IMR-90 (cell line): Measurements from ENCODE around the gene CNTN5.

Source experiments
- CEBPB ChIP-seq: IDR thresholded peaks from 2 replicates; pipeline ENCODE4 v1.6.1; 2012; ENCODE audit warnings: low read depth, low read length, improper control_type of control experiment
- CTCF ChIP-seq: conservative IDR thresholded peaks from 2 replicates; pipeline ENCODE4 v1.5.1; 2012; ENCODE audit warnings: mild to moderate bottlenecking, low read depth, low read length, improper control_type of control experiment
- FOS ChIP-seq: fragments of 150-350 bp; IDR thresholded peaks from 2 replicates; pipeline ENCODE4 v1.6.1; 2016; ENCODE audit warnings: low read depth, low read length
- MAZ ChIP-seq: IDR thresholded peaks from 2 replicates; pipeline ENCODE4 v1.6.1; 2012; ENCODE audit warnings: low read depth, mild to moderate bottlenecking, low read length, improper control_type of control experiment, moderate library complexity, borderline replicate concordance
- NFE2L2 ChIP-seq: fragments of 150-350 bp; IDR thresholded peaks from 2 replicates; pipeline ENCODE4 v1.6.1; 2016; ENCODE audit warnings: low read depth, mild to moderate bottlenecking, low read length
- POLR2A ChIP-seq: IDR thresholded peaks from 2 replicates; pipeline ENCODE4 v1.6.1; 2012; ENCODE audit warnings: mild to moderate bottlenecking, low read depth, low read length
- RAD21 ChIP-seq: IDR thresholded peaks from 2 replicates; pipeline ENCODE4 v1.6.1; 2012; ENCODE audit warnings: low read length, improper control_type of control experiment
- RFX5 ChIP-seq: IDR thresholded peaks from 2 replicates; pipeline ENCODE4 v1.8.0; 2012; ENCODE audit warnings: low read depth, mild to moderate bottlenecking, low read length, moderate library complexity
- TF ChIP-seq, protein P1 (sequence below): fragments of 150-350 bp; IDR thresholded peaks from 2 replicates; pipeline ENCODE4 v1.6.1; 2017; ENCODE audit warnings: mild to moderate bottlenecking, antibody characterized with exemption, low read length, low read depth

GRCh38 chr11:100224541-100225034 lies 1203.8 kb downstream of the CNTN5 start:
- TF ChIP-seq POLR2A (no peak), CTCF (no peak), NFE2L2 (no peak), RFX5 (no peak), CEBPB (no peak), FOS (no peak), RAD21 (no peak), MAZ (no peak)
- TF ChIP-seq, protein P1, sequence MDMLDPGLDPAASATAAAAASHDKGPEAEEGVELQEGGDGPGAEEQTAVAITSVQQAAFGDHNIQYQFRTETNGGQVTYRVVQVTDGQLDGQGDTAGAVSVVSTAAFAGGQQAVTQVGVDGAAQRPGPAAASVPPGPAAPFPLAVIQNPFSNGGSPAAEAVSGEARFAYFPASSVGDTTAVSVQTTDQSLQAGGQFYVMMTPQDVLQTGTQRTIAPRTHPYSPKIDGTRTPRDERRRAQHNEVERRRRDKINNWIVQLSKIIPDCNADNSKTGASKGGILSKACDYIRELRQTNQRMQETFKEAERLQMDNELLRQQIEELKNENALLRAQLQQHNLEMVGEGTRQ, result no peak
